HCT116 (cell line): ENCODE measurements around the gene RUNX2. TPM values are rescaled to one million over a fixed set of nuclear protein-coding genes. Genes with fewer than 3 reads are reported as not detected.

Source experiments
- ATAC-seq: fragments of 200-7000 bp; cut with Tn5 transposase; 2 replicates; pipeline ENCODE4 v1.9.1; 2020; ENCODE audit warnings: mild to moderate bottlenecking, moderate library complexity
- BruUV-seq: library from RNA; stranded (reverse); fragments of 400-500 nt; replicated peaks from 2 replicates; lab custom pipeline; 2021; lab: Mats Ljungman, UMichigan
- CTCF ChIA-PET: fragments of 300-600 bp; sonication (Branson Sonifier 250); formaldehyde crosslinking; loops from one replicate; lab custom pipeline; 2021; ENCODE audit warnings: antibody characterized with exemption; lab: Charles Lee
- POLR2A ChIA-PET: fragments of 300-600, 350-600 bp; sonication (Branson Sonifier 250); formaldehyde crosslinking; loops from one replicate; lab custom pipeline; 2021; ENCODE audit warnings: antibody characterized with exemption; lab: Charles Lee
- RAD21 ChIA-PET, 2 experiments: fragments of 300-600 bp; sonication (Branson Sonifier 250); formaldehyde crosslinking; loops; one replicate each; lab custom pipeline; 2023; ENCODE audit warnings: low total read pairs in 2 of 2; ENCODE audit not compliant: uncharacterized antibody in 2 of 2, unreplicated experiment in 2 of 2, low non-redundant PET in 1 of 2; lab: Charles Lee
- DNase-seq: peaks from one replicate; pipeline ENCODE4 v3.0.0-alpha.2; 2010; ENCODE audit warnings: low read depth, low spot score
- H2AFZ ChIP-seq: fragments of 200-600 bp; shearing (Covaris generic), sonication (generic); 2 replicates; pipeline ENCODE4 v1.6.1; 2017; ENCODE audit warnings: low read depth, mixed run types, mixed read lengths, antibody characterized with exemption, low read length; ENCODE audit not compliant: poor library complexity, severe bottlenecking
- H3K27ac ChIP-seq: 2 replicates; pipeline ENCODE4 v1.5.1; 2012; ENCODE audit warnings: low read depth, low read length
- H3K27me3 ChIP-seq: fragments of 200-600 bp; sonication (generic); 2 replicates; pipeline ENCODE4 v1.6.1; 2016; ENCODE audit warnings: mixed run types, low read length, mixed read lengths; ENCODE audit not compliant: insufficient read depth
- H3K36me3 ChIP-seq, 2 experiments: fragments of 200-500 bp in 1 of 2; fragments of 200-600 bp in 1 of 2; sonication (Bioruptor generic) in 1 of 2; sonication (generic) in 1 of 2; 2 replicates each; pipeline versions ENCODE4 v1.5.1 to v1.6.1; 2014 to 2016; ENCODE audit warnings: low read length in 2 of 2, inconsistent platforms in 1 of 2, mixed read lengths in 1 of 2, mixed run types in 1 of 2; ENCODE audit not compliant: insufficient read depth in 2 of 2, control insufficient read depth in 1 of 2
- H3K4me1 ChIP-seq, 2 experiments: fragments of 200-600 bp in 1 of 2; sonication (generic) in 1 of 2; 2 replicates each; pipeline versions ENCODE4 v1.5.1 to v1.6.1; 2012 to 2017; ENCODE audit warnings: low read length in 2 of 2, inconsistent platforms in 1 of 2, mild to moderate bottlenecking in 1 of 2, mixed read lengths in 1 of 2, mixed run types in 1 of 2, moderate library complexity in 1 of 2; ENCODE audit not compliant: insufficient read depth in 2 of 2, control insufficient read depth in 1 of 2
- H3K4me2 ChIP-seq: fragments of 200-600 bp; sonication (generic); 2 replicates; pipeline ENCODE4 v1.6.1; 2017; ENCODE audit warnings: mixed run types, low read length, mixed read lengths
- H3K4me3 ChIP-seq, 2 experiments: fragments of 200-600 bp in 1 of 2; sonication (generic) in 1 of 2; replicated peaks in 1 of 2; 2 replicates each; pipeline ENCODE4 v1.5.1; 2011 to 2016; ENCODE audit warnings: low read length in 2 of 2, control low read depth in 1 of 2, low read depth in 1 of 2, mild to moderate bottlenecking in 1 of 2, mixed read lengths in 1 of 2, mixed run types in 1 of 2
- H3K79me2 ChIP-seq: fragments of 200-600 bp; sonication (generic); 2 replicates; pipeline ENCODE4 v1.6.1; 2017; ENCODE audit warnings: mild to moderate bottlenecking, mixed run types, low read length, moderate library complexity, mixed read lengths; ENCODE audit not compliant: insufficient read depth
- H3K9ac ChIP-seq: fragments of 200-600 bp; sonication (generic); 2 replicates; pipeline ENCODE4 v1.6.1; 2016; ENCODE audit warnings: low read length, mixed read lengths
- H3K9me2 ChIP-seq: fragments of 200-600 bp; sonication (generic), shearing (Covaris generic); 2 replicates; pipeline ENCODE4 v1.6.1; 2017; ENCODE audit warnings: mixed run types, mild to moderate bottlenecking, moderate library complexity; ENCODE audit not compliant: insufficient read depth
- H3K9me3 ChIP-seq, 2 experiments: fragments of 200-500 bp in 1 of 2; fragments of 200-600 bp in 1 of 2; sonication (Bioruptor generic) in 1 of 2; sonication (generic) in 1 of 2; 2 replicates each; pipeline ENCODE4 v1.6.1; 2014 to 2017; ENCODE audit warnings: low read length in 2 of 2, mixed read lengths in 2 of 2, inconsistent platforms in 1 of 2, low read depth in 1 of 2, mild to moderate bottlenecking in 1 of 2, mixed run types in 1 of 2, moderate library complexity in 1 of 2; ENCODE audit not compliant: control insufficient read depth in 1 of 2, insufficient read depth in 1 of 2
- H4K20me1 ChIP-seq: fragments of 200-600 bp; sonication (generic), shearing (Covaris generic); 2 replicates; pipeline ENCODE4 v1.6.1; 2017; ENCODE audit warnings: mixed run types, mild to moderate bottlenecking, moderate library complexity; ENCODE audit not compliant: insufficient read depth
- ATF3 ChIP-seq: IDR thresholded peaks from 2 replicates; pipeline ENCODE4 v1.6.1; 2012
- CBX3 ChIP-seq: IDR thresholded peaks from 2 replicates; pipeline ENCODE4 v1.6.1; 2012; ENCODE audit warnings: low read depth
- CEBPB ChIP-seq: IDR thresholded peaks from 2 replicates; pipeline ENCODE4 v1.6.1; 2012; ENCODE audit warnings: low read depth
- EGR1 ChIP-seq: IDR thresholded peaks from 2 replicates; pipeline ENCODE4 v1.6.1; 2012; ENCODE audit warnings: low read depth
- ELF1 ChIP-seq: IDR thresholded peaks from 2 replicates; pipeline ENCODE4 v1.6.1; 2012; ENCODE audit warnings: low read depth, borderline replicate concordance
- EZH2 ChIP-seq: fragments of 200-600 bp; sonication (generic); IDR thresholded peaks from 2 replicates; pipeline ENCODE4 v1.6.1; 2017; ENCODE audit warnings: antibody characterized with exemption, mixed run types
- FOSL1 ChIP-seq: IDR thresholded peaks from 2 replicates; pipeline ENCODE4 v1.6.1; 2012; ENCODE audit warnings: low read depth
- POLR2A ChIP-seq: IDR thresholded peaks from 2 replicates; pipeline ENCODE4 v1.7.0; 2011; ENCODE audit warnings: borderline replicate concordance; ENCODE audit not compliant: insufficient read depth, insufficient read length; ENCODE audit errors: extremely low read depth
- RAD21 ChIP-seq: IDR thresholded peaks from 2 replicates; pipeline ENCODE4 v1.6.1; 2012; ENCODE audit warnings: low read depth, mild to moderate bottlenecking
- SP1 ChIP-seq: IDR thresholded peaks from 2 replicates; pipeline ENCODE4 v1.6.1; 2012; ENCODE audit warnings: low read depth
- TCF7L2 ChIP-seq: IDR thresholded peaks from 2 replicates; pipeline ENCODE4 v1.7.0; 2011; ENCODE audit warnings: borderline replicate concordance, inconsistent platforms; ENCODE audit not compliant: insufficient read depth, insufficient read length; ENCODE audit errors: extremely low read depth
- ZFX ChIP-seq: fragments of 450-650 bp; IDR thresholded peaks from 2 replicates; pipeline ENCODE4 v1.6.1; 2017
- ZNF274 ChIP-seq: fragments of 200-500 bp; sonication (Bioruptor generic); IDR thresholded peaks from 2 replicates; pipeline ENCODE4 v1.6.1; 2014; ENCODE audit warnings: mild to moderate bottlenecking, low read depth, low read length, inconsistent platforms
- intact Hi-C: fragments of 100-400 bp; cut with micrococcal nuclease; formaldehyde crosslinking; loops from 2 replicates; pipeline ENCODE4 v1.10.0; 2022
- total RNA-seq: library from RNA; stranded (reverse); gene quantifications from one replicate; pipeline ENCODE4 v1.2.1, GENCODE V29; 2021; ENCODE audit not compliant: unreplicated experiment
- TF ChIP-seq, protein P1 (sequence below): IDR thresholded peaks from 2 replicates; pipeline ENCODE4 v1.6.1; 2011; ENCODE audit warnings: mild to moderate bottlenecking, low read length, moderate library complexity; ENCODE audit not compliant: insufficient replicate concordance; ENCODE audit errors: extremely low read depth
- TF ChIP-seq, protein P2 (sequence below), 3 experiments: fragments of 200-600 bp in 1 of 3; sonication (generic) in 1 of 3; IDR thresholded peaks in 2 of 3; conservative IDR thresholded peaks in 1 of 3; 2 replicates each; pipeline ENCODE4 v1.5.1; 2012 to 2017; ENCODE audit warnings: low read depth in 2 of 3, low read length in 2 of 3, antibody characterized with exemption in 1 of 3, borderline replicate concordance in 1 of 3, control low read depth in 1 of 3, mild to moderate bottlenecking in 1 of 3, mixed read lengths in 1 of 3, mixed run types in 1 of 3, moderate library complexity in 1 of 3; ENCODE audit not compliant: insufficient read depth in 1 of 3

The RUNX2 gene
- total RNA-seq, 1 experiment from 2014 or later, result 1.1 TPM

GRCh38 chr6:45344900-45345299 is 16.8 kb downstream of the RUNX2 start:
- no peaks in the 10 kb centered on the region for H3K36me3 ChIP-seq
- intact Hi-C loops, result no loop called here
- POLR2A ChIA-PET, result no interaction called here
- no peak overlapping the region for H3K9ac ChIP-seq
- H2AFZ ChIP-seq, result no peak overlapping the region
- TF ChIP-seq, protein P1, sequence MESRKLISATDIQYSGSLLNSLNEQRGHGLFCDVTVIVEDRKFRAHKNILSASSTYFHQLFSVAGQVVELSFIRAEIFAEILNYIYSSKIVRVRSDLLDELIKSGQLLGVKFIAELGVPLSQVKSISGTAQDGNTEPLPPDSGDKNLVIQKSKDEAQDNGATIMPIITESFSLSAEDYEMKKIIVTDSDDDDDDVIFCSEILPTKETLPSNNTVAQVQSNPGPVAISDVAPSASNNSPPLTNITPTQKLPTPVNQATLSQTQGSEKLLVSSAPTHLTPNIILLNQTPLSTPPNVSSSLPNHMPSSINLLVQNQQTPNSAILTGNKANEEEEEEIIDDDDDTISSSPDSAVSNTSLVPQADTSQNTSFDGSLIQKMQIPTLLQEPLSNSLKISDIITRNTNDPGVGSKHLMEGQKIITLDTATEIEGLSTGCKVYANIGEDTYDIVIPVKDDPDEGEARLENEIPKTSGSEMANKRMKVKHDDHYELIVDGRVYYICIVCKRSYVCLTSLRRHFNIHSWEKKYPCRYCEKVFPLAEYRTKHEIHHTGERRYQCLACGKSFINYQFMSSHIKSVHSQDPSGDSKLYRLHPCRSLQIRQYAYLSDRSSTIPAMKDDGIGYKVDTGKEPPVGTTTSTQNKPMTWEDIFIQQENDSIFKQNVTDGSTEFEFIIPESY, result no peak
- TF ChIP-seq ZFX (no peak), EZH2 (no peak), CBX3 (no peak), ATF3 (no peak), ELF1 (no peak), SP1 (no peak), ZNF274 (no peak), EGR1 (no peak), CEBPB (no peak), TCF7L2 (no peak), POLR2A (no peak), FOSL1 (no peak), RAD21 (no peak)
- TF ChIP-seq, protein P2, sequence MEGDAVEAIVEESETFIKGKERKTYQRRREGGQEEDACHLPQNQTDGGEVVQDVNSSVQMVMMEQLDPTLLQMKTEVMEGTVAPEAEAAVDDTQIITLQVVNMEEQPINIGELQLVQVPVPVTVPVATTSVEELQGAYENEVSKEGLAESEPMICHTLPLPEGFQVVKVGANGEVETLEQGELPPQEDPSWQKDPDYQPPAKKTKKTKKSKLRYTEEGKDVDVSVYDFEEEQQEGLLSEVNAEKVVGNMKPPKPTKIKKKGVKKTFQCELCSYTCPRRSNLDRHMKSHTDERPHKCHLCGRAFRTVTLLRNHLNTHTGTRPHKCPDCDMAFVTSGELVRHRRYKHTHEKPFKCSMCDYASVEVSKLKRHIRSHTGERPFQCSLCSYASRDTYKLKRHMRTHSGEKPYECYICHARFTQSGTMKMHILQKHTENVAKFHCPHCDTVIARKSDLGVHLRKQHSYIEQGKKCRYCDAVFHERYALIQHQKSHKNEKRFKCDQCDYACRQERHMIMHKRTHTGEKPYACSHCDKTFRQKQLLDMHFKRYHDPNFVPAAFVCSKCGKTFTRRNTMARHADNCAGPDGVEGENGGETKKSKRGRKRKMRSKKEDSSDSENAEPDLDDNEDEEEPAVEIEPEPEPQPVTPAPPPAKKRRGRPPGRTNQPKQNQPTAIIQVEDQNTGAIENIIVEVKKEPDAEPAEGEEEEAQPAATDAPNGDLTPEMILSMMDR (IDR thresholded peaks at IDR 0.05 in 2 of 3, conservative IDR thresholded peaks at IDR 0.05 in 1 of 3; ENCODE audit: borderline replicate concordance in 1 of 3, insufficient read depth in 1 of 3, low read depth in 2 of 3, low read length in 2 of 3), result no peak
- TF ChIP-seq, all 23 proteins: peak for 0
- H3K4me1 ChIP-seq, result no peaks in the 10 kb centered on the region
- H3K9me3 ChIP-seq, result no peaks in the 10 kb centered on the region
- no TSS peak for BruUV-seq
- H3K27me3 ChIP-seq, result no peaks in the 10 kb centered on the region
- no peak overlapping the region for H3K4me3 ChIP-seq
- RAD21 ChIA-PET, result no interaction called here
- H3K4me2 ChIP-seq, result no peak overlapping the region
- no peaks in the 10 kb centered on the region for H3K79me2 ChIP-seq
- H3K27ac ChIP-seq, result no peak overlapping the region
- no peak for ATAC-seq
- CTCF ChIA-PET, result no interaction called here
- H4K20me1 ChIP-seq, result no peaks in the 10 kb centered on the region
- no peak for DNase-seq
- no peaks in the 10 kb centered on the region for H3K9me2 ChIP-seq
